GM12891 (cell line): ENCODE measurements around the gene CLDND1.
A peak's percentile ranks its signal among the peaks of the same experiment; 100 is the strongest.

ENCODE experiments used
- DNase-seq: peaks from one replicate; pipeline ENCODE4 v3.0.0; 2011; ENCODE audit warnings: low spot score; ENCODE audit not compliant: insufficient read length
- FAIRE-seq: peaks from 2 replicates; lab custom pipeline; 2011; peaks lifted over from hg19 to GRCh38; lab: Jason Lieb, UNC
- PAX5 ChIP-seq: IDR thresholded peaks from 2 replicates; pipeline ENCODE4 v1.6.1; 2011; ENCODE audit warnings: low read length, moderate library complexity, mild to moderate bottlenecking; ENCODE audit not compliant: insufficient read depth, severe bottlenecking
- POLR2A ChIP-seq: IDR thresholded peaks from 2 replicates; pipeline ENCODE4 v1.6.1; 2011; ENCODE audit warnings: low read depth, low read length, control low read depth
- POLR2AphosphoS5 ChIP-seq: IDR thresholded peaks from 2 replicates; pipeline ENCODE4 v1.6.1; 2011; ENCODE audit warnings: low read depth, low read length, control low read depth
- POU2F2 ChIP-seq: IDR thresholded peaks from 2 replicates; pipeline ENCODE4 v1.6.1; 2011; ENCODE audit warnings: low read depth, mild to moderate bottlenecking, control low read depth, low read length, moderate library complexity
- SPI1 ChIP-seq: IDR thresholded peaks from 2 replicates; pipeline ENCODE4 v1.6.1; 2011; ENCODE audit warnings: low read depth, low read length, control low read depth
- TAF1 ChIP-seq: IDR thresholded peaks from 2 replicates; pipeline ENCODE4 v1.6.1; 2011; ENCODE audit warnings: low read depth, low read length, control low read depth

Gene CLDND1

GRCh38 chr3:98521897-98522543 is 682 bp downstream of the CLDND1 start:
- FAIRE-seq (peak; percentile 96), DNase-seq (no peak)
- no peak for TF ChIP-seq PAX5
- TF ChIP-seq POU2F2: no peak
- peak; percentile 55; the same call in 1 of the 2 replicates for TF ChIP-seq POLR2AphosphoS5
- TF ChIP-seq TAF1: peak; percentile 55
- TF ChIP-seq POLR2A: peak; percentile 65; the same call in 1 of the 2 replicates
- TF ChIP-seq SPI1: peak; percentile 61

- TF ChIP-seq PAX5: no peak
- TF ChIP-seq POLR2AphosphoS5: peak; percentile 77
- DNase-seq: no peak
- peak; percentile 85 for FAIRE-seq
Observed at GRCh38 chr3:98519351-98519750, 3.4 kb downstream of the CLDND1 start.

GRCh38 chr3:98518816-98519215 is 3.9 kb downstream of the CLDND1 start:
- TF ChIP-seq POLR2A (no peak), PAX5 (no peak), SPI1 (no peak), TAF1 (no peak), POU2F2 (no peak), POLR2AphosphoS5 (no peak)
- no peak for DNase-seq
- no peak for FAIRE-seq

GRCh38 chr3:98514948-98515347 is 7.8 kb downstream of the CLDND1 start:
- no peak for TF ChIP-seq PAX5
- no peak for TF ChIP-seq SPI1
- no peak for TF ChIP-seq TAF1
- TF ChIP-seq POU2F2: no peak
- no peak for TF ChIP-seq POLR2AphosphoS5
- no peak for TF ChIP-seq POLR2A
- DNase-seq (no peak), FAIRE-seq (no peak)

- DNase-seq: no peak
- TF ChIP-seq PAX5 (no peak), POLR2A (no peak; the same call in 1 of the 2 replicates), TAF1 (no peak), POLR2AphosphoS5 (no peak), SPI1 (no peak), POU2F2 (no peak)
- FAIRE-seq: no peak
Observed at GRCh38 chr3:98513736-98514135, 9.0 kb downstream of the CLDND1 start.

- no peak for FAIRE-seq
- DNase-seq: no peak
- TF ChIP-seq POLR2AphosphoS5 (peak; percentile 32; the same call in 1 of the 2 replicates), TAF1 (no peak)
Observed at GRCh38 chr3:98513091-98513511, 9.6 kb downstream of the CLDND1 start.

GRCh38 chr3:98512576-98512975 is 10.1 kb downstream of the CLDND1 start:
- TF ChIP-seq TAF1: no peak
- TF ChIP-seq POLR2AphosphoS5: no peak
- TF ChIP-seq POLR2A: no peak
- no peak for TF ChIP-seq PAX5
- TF ChIP-seq SPI1: no peak
- TF ChIP-seq POU2F2: no peak
- no peak for FAIRE-seq
- DNase-seq: no peak

- FAIRE-seq (no peak), DNase-seq (no peak)
- TF ChIP-seq POLR2AphosphoS5 (no peak), POLR2A (no peak), TAF1 (no peak)
Observed at GRCh38 chr3:98508582-98508981, 14.1 kb downstream of the CLDND1 start.

GRCh38 chr3:98504539-98504938 is 18.2 kb downstream of the CLDND1 start:
- no peak for DNase-seq
- no peak for FAIRE-seq
- TF ChIP-seq TAF1: no peak
- no peak for TF ChIP-seq POLR2AphosphoS5
- TF ChIP-seq SPI1: no peak
- TF ChIP-seq POLR2A: no peak
- no peak for TF ChIP-seq PAX5
- no peak for TF ChIP-seq POU2F2

- TF ChIP-seq POLR2A (no peak), SPI1 (no peak), PAX5 (no peak), POLR2AphosphoS5 (no peak), POU2F2 (no peak), TAF1 (no peak)
- DNase-seq: no peak
- FAIRE-seq: no peak
Observed at GRCh38 chr3:98501863-98502576, 20.7 kb downstream of the CLDND1 start.

- FAIRE-seq: no peak
- DNase-seq: no peak
- TF ChIP-seq POLR2AphosphoS5 (no peak), SPI1 (no peak), POLR2A (no peak), TAF1 (no peak), POU2F2 (no peak), PAX5 (no peak)
Observed at GRCh38 chr3:98501270-98501669, 21.4 kb downstream of the CLDND1 start.
